IPS DF 19.7 (cell line): ENCODE data around the gene PSME3.
"Not testable (repeated sequence)": the region's sequence is repeated elsewhere in the genome, so short reads cannot be mapped to it uniquely, and the experiment has no call there.

Experiments
- DNase-seq: peaks from one replicate; pipeline ENCODE4 v3.0.0-alpha.2; 2013; ENCODE audit warnings: low read depth, low spot score

Gene PSME3

DNA sequence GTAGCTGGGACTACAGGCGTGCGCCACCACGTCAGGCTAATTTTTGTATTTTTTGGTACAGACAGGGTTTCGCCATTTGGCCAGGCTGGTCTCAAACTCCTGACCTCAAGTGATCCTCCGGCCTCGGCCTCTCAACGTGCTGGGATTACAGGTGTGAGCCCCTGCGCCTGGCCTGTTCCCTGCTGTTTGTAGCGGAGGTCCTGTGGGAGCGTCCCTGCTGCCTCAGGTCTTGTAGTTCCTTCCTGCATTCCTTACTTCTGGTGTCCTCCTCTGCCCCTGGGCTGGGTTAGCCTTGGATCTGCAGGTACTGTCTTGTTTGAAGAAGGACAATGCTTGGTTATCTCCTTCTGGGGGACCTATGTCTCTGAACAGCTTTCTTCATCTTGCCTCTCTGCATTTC lies 43.8 kb downstream of the PSME3 start:
- DNase-seq = no peak

DNA sequence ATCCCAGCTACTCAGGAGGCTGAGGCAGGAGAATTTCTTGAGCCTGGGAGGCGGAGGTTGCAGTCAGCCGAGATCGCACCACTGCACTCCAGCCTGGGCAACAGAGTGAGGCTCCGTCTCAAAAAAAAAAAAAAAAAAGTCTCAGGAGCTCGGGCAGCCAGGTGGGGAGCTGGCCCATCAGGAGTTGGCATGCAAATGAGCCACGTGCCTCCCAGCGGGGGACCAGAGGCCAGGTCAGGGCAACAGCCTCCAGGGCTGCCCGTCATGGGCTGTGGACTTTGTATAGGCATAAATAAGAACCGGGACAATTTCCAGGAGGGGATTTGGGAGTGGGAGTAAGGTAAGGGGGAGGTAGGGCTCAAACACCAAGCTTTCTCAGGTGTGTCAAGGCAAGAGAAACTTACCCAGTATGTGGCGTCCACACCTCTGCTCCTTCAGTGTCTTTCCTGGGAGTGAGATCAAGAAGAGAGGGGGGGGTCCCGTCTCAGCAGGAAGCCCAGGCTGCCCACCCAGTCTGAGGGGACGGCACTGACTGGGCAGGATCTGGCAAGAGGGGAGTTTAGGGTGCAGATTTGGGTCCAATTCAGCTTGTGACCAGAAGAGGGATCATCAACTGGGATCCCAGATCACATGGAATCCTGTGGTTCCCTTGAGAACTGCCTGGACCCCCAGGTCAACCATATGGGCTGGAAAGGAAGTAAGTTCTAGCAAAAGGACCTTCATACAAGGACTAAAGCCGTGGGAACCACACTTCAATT lies 45.1 kb downstream of the PSME3 start:
- DNase-seq = peak; percentile 60

DNA sequence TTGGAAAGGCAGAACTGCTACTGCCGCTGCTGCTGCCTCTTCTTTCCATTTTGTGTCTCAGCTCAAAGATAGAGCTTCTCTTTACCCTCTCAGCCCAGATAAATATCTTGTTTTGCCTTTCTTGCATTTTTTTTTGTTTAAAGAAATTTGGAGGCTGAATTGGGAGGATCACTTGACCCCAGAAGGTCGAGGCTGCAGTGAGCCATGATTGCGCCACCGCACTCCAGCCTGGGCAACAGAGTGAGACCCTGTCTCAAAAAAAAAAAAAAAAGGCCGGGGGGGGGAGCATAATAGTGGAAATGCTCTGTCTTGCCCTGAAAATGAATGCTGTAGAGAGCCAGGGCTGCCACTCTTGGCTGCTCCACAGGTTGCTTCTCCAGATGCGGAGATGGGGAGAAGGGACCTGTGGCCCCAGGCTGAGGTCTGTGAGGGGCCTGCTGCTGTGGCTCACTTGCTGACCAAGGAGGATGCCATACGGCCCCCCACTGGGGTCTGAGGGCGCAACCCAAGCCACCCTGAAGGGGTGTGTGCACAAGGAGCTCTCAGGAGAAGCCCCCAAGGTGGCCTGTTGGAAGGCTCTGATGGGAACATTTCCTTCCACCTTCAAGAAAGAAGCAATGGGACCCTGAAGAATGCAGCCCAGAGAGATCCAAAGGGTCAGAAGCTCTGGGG lies 45.9 kb downstream of the PSME3 start:
- no peak for DNase-seq

DNA sequence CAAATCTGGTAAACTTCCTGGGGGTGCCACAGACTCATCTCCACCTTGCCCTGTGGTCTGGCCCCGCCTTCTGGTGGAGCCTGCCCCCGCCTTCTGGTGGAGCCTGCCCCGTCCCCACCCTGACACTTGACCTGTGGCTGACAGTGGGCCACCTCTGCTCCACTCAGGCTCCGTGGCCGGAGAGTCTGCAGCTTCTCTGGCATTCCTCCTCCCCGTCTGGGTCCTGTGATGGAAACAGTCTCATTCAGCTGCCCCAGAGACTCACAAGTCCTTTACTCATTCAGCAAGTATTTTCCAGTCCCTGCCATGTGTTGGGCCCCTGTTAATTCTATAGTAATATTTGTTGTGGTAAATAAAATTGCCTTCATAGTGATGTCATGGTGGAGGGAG lies 46.4 kb downstream of the PSME3 start:
- DNase-seq = no peak

DNA sequence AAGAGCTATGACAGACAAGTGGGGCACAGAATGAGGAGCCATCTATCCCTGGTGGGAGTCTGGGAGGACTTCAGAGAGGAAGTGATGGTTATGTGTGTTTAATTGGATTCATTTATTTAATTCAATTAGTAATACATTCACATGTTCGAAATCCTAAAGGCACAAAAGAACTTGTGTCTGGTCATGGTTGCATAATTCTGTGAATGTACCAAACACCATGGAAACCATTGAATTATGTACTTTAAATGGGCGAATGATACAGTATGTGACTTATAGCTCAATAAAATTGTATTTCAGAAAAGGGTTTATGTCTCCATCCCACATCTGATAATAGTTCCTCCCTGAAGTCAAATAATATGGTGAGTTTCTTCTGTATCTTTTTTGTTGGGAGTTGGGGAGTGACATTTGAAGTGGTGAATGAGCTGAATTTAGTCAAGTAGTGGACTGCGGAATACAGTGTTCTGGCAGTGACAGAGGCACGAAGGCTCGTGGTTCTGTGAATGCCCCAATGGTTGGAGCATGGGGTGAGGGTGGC lies 47.6 kb downstream of the PSME3 start:
- no peak for DNase-seq

DNA sequence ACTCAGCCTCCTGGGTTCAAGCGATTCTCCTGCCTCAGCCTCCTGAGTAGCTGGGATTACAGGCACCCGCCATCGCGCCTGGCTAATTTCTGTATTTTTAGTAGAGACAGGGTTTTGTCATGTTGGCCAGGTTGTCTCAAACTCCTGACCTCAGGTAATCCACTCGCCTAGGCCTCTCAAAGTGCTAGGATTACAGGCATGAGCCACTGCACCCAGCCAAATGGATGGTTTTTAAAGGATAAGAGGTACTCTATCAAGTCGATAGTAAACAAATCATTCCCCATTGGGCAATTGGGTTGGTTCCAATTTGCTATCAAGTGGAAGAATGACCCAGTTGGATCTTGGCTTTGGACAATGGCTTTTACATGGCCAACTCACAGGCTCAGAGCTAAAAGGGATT lies 48.5 kb downstream of the PSME3 start:
- not testable (repeated sequence) for DNase-seq

DNA sequence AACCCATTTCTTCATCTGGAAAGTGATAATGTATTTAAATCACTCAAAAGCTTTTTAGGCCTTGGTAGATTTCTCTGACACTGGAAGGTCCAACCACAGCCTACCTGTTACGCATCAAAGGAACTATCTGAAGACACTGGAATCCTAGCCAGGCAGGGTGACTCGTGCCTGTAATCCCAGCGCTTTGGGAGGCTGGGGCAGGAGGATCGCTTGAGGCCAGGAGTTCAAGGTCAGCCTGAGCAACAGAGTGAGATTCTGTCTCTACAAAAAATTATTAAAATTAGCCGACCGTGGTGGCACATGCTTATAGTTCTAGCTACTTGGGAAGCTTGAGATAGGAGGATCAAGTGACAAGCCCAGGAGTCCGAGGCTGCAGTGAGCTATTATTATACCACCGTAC lies 49.0 kb downstream of the PSME3 start:
- no peak for DNase-seq

DNA sequence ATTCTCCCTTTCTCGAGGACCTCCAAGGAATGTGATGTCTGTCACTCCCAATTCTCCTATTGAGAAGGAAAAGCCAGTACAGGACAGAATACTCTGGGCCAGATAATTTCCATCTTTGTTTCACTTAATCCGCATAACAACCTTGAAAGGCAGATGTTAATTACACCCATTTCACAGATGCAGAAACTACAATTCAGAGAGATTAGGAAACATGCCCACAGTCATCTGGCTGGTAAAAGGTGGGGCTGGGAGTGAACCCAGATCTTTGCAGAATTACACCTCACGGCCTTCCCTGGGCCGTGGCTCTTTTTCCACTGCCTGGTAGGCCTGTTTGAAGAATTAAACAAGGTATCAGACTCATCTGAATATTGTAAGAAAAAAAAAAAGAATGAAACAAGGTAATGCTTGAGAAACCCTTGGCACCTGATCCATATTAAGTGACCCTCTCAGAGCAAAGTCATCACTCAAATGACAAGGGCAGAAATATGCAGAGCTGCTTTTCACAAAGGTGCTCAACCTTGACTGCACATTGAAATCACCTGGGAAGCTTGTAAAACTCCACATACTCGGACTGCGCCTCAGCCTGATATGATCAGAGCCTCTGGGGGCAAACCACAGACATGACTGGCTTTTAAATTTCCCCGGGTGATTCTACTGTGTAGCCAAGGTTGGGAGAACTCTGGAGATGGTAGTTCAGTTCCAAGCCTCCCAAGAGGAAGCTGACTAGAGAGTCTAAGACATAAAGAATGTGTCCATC lies 50.8 kb downstream of the PSME3 start:
- DNase-seq = no peak

DNA sequence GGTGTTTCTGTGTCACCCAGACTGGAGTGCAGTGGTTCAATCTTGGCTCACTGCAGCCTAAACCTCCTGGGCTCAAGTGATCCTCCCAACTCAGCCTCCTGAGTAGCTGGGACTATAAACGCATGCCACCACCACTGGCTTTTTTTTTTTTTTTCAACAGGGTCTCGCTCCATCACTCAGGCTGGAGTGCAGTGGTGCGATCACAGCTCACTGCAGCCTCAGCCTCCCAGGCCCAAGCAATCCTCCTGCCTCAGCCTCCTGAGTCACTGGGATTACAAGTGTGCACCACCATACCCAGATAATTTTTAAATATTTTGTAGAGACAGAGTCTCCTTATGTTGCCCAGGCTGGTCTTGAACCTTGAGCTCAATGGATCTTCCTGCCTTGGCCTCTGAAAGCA lies 52.6 kb downstream of the PSME3 start:
- DNase-seq = not testable (repeated sequence)

DNA sequence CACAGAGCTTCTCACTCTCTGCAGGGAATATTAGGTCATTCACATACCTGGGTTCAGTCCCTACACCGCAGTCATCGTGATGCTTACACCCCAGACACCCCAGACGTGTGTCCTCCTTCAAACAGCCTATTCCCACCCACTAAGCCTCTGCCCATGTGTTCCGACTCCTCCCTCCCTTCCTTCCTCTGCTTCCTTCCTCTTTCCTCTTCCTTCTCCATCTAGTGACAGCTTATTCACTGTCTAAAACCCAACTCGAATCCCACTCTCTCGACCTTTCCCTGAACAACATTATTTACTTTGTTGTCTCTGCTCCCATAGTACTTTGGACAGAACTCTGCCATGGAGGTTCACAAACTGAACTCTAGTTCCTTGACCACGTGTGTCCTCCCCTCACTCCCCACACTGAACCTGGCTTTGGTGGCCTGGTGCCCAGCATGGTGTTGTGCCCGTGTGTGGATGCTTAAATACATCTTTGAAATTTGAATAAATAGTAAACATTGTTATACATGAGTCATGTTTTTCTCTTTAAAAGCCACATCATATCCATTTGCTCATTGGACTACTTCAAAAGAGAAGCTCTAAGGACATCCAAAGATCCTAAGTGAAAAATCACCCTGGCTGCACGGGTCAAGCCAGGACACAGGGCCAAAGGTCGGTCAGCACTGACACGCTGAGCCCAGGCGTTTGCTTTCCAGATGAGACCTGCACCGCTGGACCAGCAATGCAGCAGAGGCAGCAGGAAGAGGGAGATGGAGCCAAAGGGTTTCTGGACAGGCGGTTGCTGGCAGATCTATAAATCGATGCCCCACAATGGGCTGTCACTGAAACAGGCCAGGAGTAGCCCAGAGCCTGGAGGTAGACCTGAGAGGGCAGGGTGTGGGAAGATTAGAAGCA lies 53.3 kb downstream of the PSME3 start:
- no peak for DNase-seq

DNA sequence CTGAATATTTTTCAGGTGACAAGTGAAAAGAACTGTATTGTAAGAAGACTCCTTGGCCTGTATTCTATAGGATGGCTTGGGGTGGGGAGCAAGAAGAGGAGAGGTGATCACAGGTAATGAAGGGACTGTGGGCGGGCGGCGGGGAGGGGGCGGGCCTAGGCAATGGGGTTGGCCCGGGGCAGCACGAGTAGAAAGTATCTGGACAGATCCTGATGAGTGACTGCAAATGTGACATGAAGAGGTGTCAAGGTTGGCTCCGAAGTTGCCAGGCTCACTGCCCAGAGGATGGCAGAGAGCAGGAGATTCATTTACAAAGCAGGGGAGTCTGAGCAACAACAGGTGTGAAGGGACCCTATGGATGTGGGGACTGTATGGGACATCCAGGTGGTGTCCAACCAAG lies 56.6 kb downstream of the PSME3 start:
- no peak for DNase-seq

DNA sequence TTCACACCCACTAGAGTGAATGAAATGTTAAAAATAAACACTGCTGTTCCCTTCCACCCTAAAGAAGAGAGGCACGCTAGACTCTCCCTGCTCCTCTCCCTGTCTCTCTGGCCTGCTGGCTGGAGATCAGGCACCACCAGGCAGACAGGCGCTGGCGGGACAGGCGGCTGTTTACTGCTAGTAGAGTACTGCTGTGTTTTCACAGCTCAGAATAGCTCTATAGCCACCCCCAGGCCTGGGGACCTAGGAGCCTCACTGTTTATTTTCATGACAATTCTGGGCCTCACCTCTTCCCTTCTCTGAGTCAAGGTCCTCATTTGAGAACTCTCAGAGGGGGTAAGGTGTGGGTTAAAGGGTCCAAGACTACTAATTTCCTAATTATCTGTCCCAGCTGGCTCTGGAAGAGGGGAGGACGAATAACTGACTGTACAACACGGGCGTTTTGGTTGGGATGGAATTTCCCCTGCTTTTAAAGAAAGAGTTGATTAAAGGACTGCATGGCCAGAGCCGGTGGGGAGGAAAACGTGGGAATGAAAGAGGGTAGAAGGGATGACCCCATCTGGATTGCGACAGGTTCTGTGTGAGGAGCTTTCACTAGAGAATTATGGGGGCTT lies 58.4 kb downstream of the PSME3 start:
- no peak for DNase-seq

DNA sequence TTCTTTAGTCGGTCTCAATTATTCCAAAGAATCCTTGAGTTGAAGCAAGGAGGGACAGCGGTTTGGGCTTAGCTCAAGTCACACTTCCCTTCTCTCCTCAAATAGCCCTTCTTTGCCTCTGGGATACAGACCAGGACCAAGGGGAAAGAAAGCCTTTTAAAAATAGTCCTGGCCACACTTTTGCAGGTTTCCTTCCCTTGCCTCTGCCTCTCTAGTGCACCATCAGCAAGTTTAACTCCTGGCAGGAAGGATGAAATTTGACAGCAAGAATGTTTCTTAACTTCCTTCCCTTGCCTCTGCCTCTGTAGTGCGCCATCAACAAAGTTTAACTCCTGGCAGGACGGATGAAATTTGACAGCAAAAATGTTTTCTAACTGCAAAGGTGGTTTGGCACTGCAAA lies 60.2 kb downstream of the PSME3 start:
- DNase-seq = no peak
